Stimulated activated CD8-positive, alpha-beta memory T cell treated with anti-CD3 and anti-CD28 coated beads, Interleukin-2, amount 100 ng/mL, for 1 hour (primary cell): ENCODE results near the gene XYLB.
"Not testable (repeated sequence)": the region's sequence is repeated elsewhere in the genome, so short reads cannot be mapped to it uniquely, and the experiment has no call there.

Experiments used
- DNase-seq, 2 donors: peaks; one replicate each; pipeline ENCODE4 v3.0.0-alpha.2; 2020; ENCODE audit warnings: low read depth in 2 of 2

XYLB gene

GRCh38 chr3:38346587-38347410 is at the start of gene XYLB:
TSS of gene XYLB (plus strand) at chr3:38346785. CDS start at chr3:38346869, 84 bp downstream.
- DNase-seq: peak; percentile 41 to 55

- DNase-seq: not testable (repeated sequence)
Observed at GRCh38 chr3:38297053-38297452, 49.5 kb upstream of the XYLB start.

GRCh38 chr3:38297537-38297936 is 49.0 kb upstream of the XYLB start:
- DNase-seq: no peak

GRCh38 chr3:38297947-38298711 is 48.5 kb upstream of the XYLB start:
- no peak for DNase-seq

GRCh38 chr3:38306941-38307340 is 39.6 kb upstream of the XYLB start:
- DNase-seq: no peak

- no peak for DNase-seq
Observed at GRCh38 chr3:38307599-38307998, 39.0 kb upstream of the XYLB start.

- DNase-seq: no peak
Observed at GRCh38 chr3:38308456-38308855, 38.1 kb upstream of the XYLB start.

- DNase-seq: no peak
Observed at GRCh38 chr3:38311476-38311875, 35.1 kb upstream of the XYLB start.

- DNase-seq: no peak
Observed at GRCh38 chr3:38311941-38312340, 34.6 kb upstream of the XYLB start.

- no peak for DNase-seq
Observed at GRCh38 chr3:38312356-38312755, 34.2 kb upstream of the XYLB start.

GRCh38 chr3:38313263-38313662 is 33.3 kb upstream of the XYLB start:
- DNase-seq: no peak

GRCh38 chr3:38313695-38314094 is 32.9 kb upstream of the XYLB start:
- DNase-seq: no peak

- no peak for DNase-seq
Observed at GRCh38 chr3:38314112-38314763, 32.3 kb upstream of the XYLB start.

GRCh38 chr3:38314764-38315487 is 31.7 kb upstream of the XYLB start:
- no peak for DNase-seq

GRCh38 chr3:38315488-38316230 is 30.9 kb upstream of the XYLB start:
- DNase-seq: no peak

- no peak for DNase-seq
Observed at GRCh38 chr3:38316356-38317191, 30.0 kb upstream of the XYLB start.

- no peak for DNase-seq
Observed at GRCh38 chr3:38317192-38317759, 29.3 kb upstream of the XYLB start.

- no peak for DNase-seq
Observed at GRCh38 chr3:38318766-38319671, 27.6 kb upstream of the XYLB start.

- not testable (repeated sequence) for DNase-seq
Observed at GRCh38 chr3:38320638-38321037, 25.9 kb upstream of the XYLB start.
